Measurements from ENCODE around the gene NETO2.

GRCh38 chr16:47142486-47142820 lies 1.3 kb downstream of the NETO2 start:
- TF ChIP-seq CTCF (conservative IDR thresholded peaks at IDR 0.05) (no peak), EZH2 (IDR thresholded peaks at IDR 0.05; ENCODE audit: low read depth) (no peak)

All from PC-9 (cell line).